Urinary bladder (tissue), 4 donors: ENCODE measurements around the gene CIPC. TPM values are rescaled to one million over a fixed set of nuclear protein-coding genes. Genes with fewer than 3 reads are reported as not detected.
A peak's percentile ranks its signal among the peaks of the same experiment; 100 is the strongest.

Experiments used
- DNase-seq: peaks from one replicate; pipeline ENCODE4 v3.0.0-alpha.2; 2015; ENCODE audit errors: extremely low spot score
- H3K27ac ChIP-seq: one replicate; pipeline ENCODE4 v1.5.1; 2013; ENCODE audit warnings: low read depth, mild to moderate bottlenecking, moderate library complexity
- H3K36me3 ChIP-seq: one replicate; pipeline ENCODE4 v1.6.1; 2013; ENCODE audit warnings: mild to moderate bottlenecking, moderate library complexity; ENCODE audit not compliant: insufficient read depth
- H3K4me1 ChIP-seq: one replicate; pipeline ENCODE4 v1.6.1; 2013; ENCODE audit warnings: mild to moderate bottlenecking, moderate library complexity; ENCODE audit not compliant: insufficient read depth
- H3K4me3 ChIP-seq: one replicate; pipeline ENCODE4 v1.5.1; 2013; ENCODE audit warnings: low read depth, low read length
- whole genome bisulfite sequencing: extraction: QIAGEN DNeasy Blood & Tissue Kit; methylation state at CpG from one replicate; pipeline ENCODE4 v1.1.7; 2013; 5-methylcytosine and 5-hydroxymethylcytosine counted together
- polyA plus RNA-seq: library from polyadenylated mRNA; stranded (reverse); fragments of 200-250 nt; gene quantifications from one replicate; pipeline ENCODE4 v1.2.3, GENCODE V29; 2013
- total RNA-seq: library from RNA; depleted of rRNA; stranded (reverse); fragments of >200 nt; gene quantifications from one replicate; pipeline ENCODE4 v1.2.3, GENCODE V29; 2014
- donor health status: healthy with polysubstance abuse.
- donor health status: healthy.

Gene CIPC
- total and polyA plus RNA-seq, 2 donors: 25.6 to 28.8 TPM

- Histone ChIP-seq H3K36me3 (peaks cover 3% of the 10 kb centered on the region), H3K27ac (no peak overlapping the region), H3K4me1 (no peaks in the 10 kb centered on the region), H3K4me3 (no peak overlapping the region)
- DNase-seq: no peak
- WGBS: 48% methylated on average over 4 of the region's 4 CpGs
Measured at GRCh38 chr14:77102154-77102553, 4.1 kb downstream of the CIPC start.

- peaks cover 5% of the 10 kb centered on the region for H3K36me3 ChIP-seq
- no peak overlapping the region for H3K27ac ChIP-seq
- DNase-seq: no peak
- H3K4me3 ChIP-seq: no peak overlapping the region
- H3K4me1 ChIP-seq: no peaks in the 10 kb centered on the region
Measured at GRCh38 chr14:77103475-77103874, 5.4 kb downstream of the CIPC start.

- WGBS: 83% methylated on average over 6 of the region's 6 CpGs
- no peak for DNase-seq
- Histone ChIP-seq H3K4me3 (no peak overlapping the region), H3K36me3 (peaks cover 5% of the 10 kb centered on the region), H3K4me1 (no peaks in the 10 kb centered on the region), H3K27ac (no peak overlapping the region)
Measured at GRCh38 chr14:77103951-77104350, 5.9 kb downstream of the CIPC start.

GRCh38 chr14:77104393-77104792, 6.3 kb downstream of the CIPC start:
- Histone ChIP-seq H3K27ac (no peak overlapping the region), H3K4me3 (no peak overlapping the region)
- WGBS: 74% methylated on average over 3 of the region's 3 CpGs

GRCh38 chr14:77105145-77105939, 7.3 kb downstream of the CIPC start:
- Histone ChIP-seq H3K36me3 (peaks cover 5% of the 10 kb centered on the region), H3K4me1 (no peaks in the 10 kb centered on the region), H3K27ac (no peak overlapping the region), H3K4me3 (no peak overlapping the region)
- no peak for DNase-seq
- 62% methylated on average over 6 of the region's 6 CpGs for WGBS

More at GRCh38 chr14:77104393-77104792, 6.3 kb downstream of the CIPC start:
- H3K4me1 ChIP-seq: no peaks in the 10 kb centered on the region
- no peak for DNase-seq
- H3K36me3 ChIP-seq: peaks cover 5% of the 10 kb centered on the region

- Histone ChIP-seq H3K4me1 (no peaks in the 10 kb centered on the region), H3K27ac (no peak overlapping the region), H3K4me3 (no peak overlapping the region), H3K36me3 (peaks cover 5% of the 10 kb centered on the region)
- WGBS: 65% methylated on average over 3 of the region's 3 CpGs
- no peak for DNase-seq
Measured at GRCh38 chr14:77106666-77107065, 8.6 kb downstream of the CIPC start.

- no peak overlapping the region for H3K27ac ChIP-seq
- no peaks in the 10 kb centered on the region for H3K4me1 ChIP-seq
- H3K36me3 ChIP-seq: peaks cover 5% of the 10 kb centered on the region
- WGBS: 88% methylated on average over 2 of the region's 2 CpGs
- no peak for DNase-seq
- no peak overlapping the region for H3K4me3 ChIP-seq
Measured at GRCh38 chr14:77107228-77107627, 9.2 kb downstream of the CIPC start.

- H3K4me3 ChIP-seq: no peak overlapping the region
- H3K36me3 ChIP-seq: peaks cover 7% of the 10 kb centered on the region
- H3K4me1 ChIP-seq: no peaks in the 10 kb centered on the region
- H3K27ac ChIP-seq: no peak overlapping the region
- DNase-seq: no peak
- WGBS: 87% methylated on average over 2 of the region's 2 CpGs
Measured at GRCh38 chr14:77108753-77109152, 10.7 kb downstream of the CIPC start.

GRCh38 chr14:77109656-77110055, 11.6 kb downstream of the CIPC start:
- H3K4me1 ChIP-seq: no peaks in the 10 kb centered on the region
- no peak for DNase-seq
- no peak overlapping the region for H3K27ac ChIP-seq
- H3K36me3 ChIP-seq: peaks cover 11% of the 10 kb centered on the region
- H3K4me3 ChIP-seq: no peak overlapping the region
- 72% methylated on average over 6 of the region's 6 CpGs for WGBS

- DNase-seq: no peak
- WGBS: 86% methylated on average over 1 of the region's 1 CpG
- H3K27ac ChIP-seq: no peak overlapping the region
- H3K4me1 ChIP-seq: no peaks in the 10 kb centered on the region
- peaks cover 11% of the 10 kb centered on the region for H3K36me3 ChIP-seq
- H3K4me3 ChIP-seq: no peak overlapping the region
Measured at GRCh38 chr14:77110286-77110685, 12.2 kb downstream of the CIPC start.

GRCh38 chr14:77111021-77111420, 13.0 kb downstream of the CIPC start:
- DNase-seq: peak; percentile 72
- H3K36me3 ChIP-seq: peaks cover 7% of the 10 kb centered on the region

GRCh38 chr14:77113644-77114043, 15.6 kb downstream of the CIPC start:
- WGBS: 90% methylated on average over 11 of the region's 11 CpGs
- no peak overlapping the region for H3K27ac ChIP-seq
- H3K4me3 ChIP-seq: no peak overlapping the region
- peaks cover 5% of the 10 kb centered on the region for H3K36me3 ChIP-seq
- DNase-seq: no peak
- no peaks in the 10 kb centered on the region for H3K4me1 ChIP-seq

More at GRCh38 chr14:77111021-77111420, 13.0 kb downstream of the CIPC start:
- H3K4me1 ChIP-seq: no peaks in the 10 kb centered on the region
- no peak overlapping the region for H3K4me3 ChIP-seq
- 38% methylated on average over 5 of the region's 5 CpGs for WGBS
- peak overlapping the region; percentile 15 for H3K27ac ChIP-seq

GRCh38 chr14:77114609-77115008, 16.6 kb downstream of the CIPC start:
- Histone ChIP-seq H3K27ac (no peak overlapping the region), H3K36me3 (peaks cover 5% of the 10 kb centered on the region), H3K4me1 (no peaks in the 10 kb centered on the region), H3K4me3 (no peak overlapping the region)
- no peak for DNase-seq
- 95% methylated on average over 4 of the region's 4 CpGs for WGBS

- Histone ChIP-seq H3K4me1 (no peaks in the 10 kb centered on the region), H3K27ac (no peak overlapping the region), H3K36me3 (peaks cover 5% of the 10 kb centered on the region), H3K4me3 (no peak overlapping the region)
- no peak for DNase-seq
- WGBS: 96% methylated on average over 2 of the region's 2 CpGs
Measured at GRCh38 chr14:77116172-77116817, 18.2 kb downstream of the CIPC start.
